Central memory CD8-positive, alpha-beta T cell (primary cell): Measurements from ENCODE around the gene SLC25A13.
"Not testable (repeated sequence)": the region's sequence is repeated elsewhere in the genome, so short reads cannot be mapped to it uniquely, and the experiment has no call there.

ENCODE experiments used
- ATAC-seq: fragments of 150-1000 bp; cut with Tn5 transposase; replicated peaks from 2 replicates; pipeline ENCODE4 v1.10.0; 2022; ENCODE audit warnings: mild to moderate bottlenecking, moderate FRiP score, moderate number of reproducible peaks; ENCODE audit not compliant: poor library complexity, severe bottlenecking; ENCODE audit errors: extremely low read depth
- DNase-seq, 2 donors: peaks; one replicate each; pipeline ENCODE4 v3.0.0; 2021; ENCODE audit warnings: low spot score in 2 of 2
- H3K27ac Mint-ChIP-seq: one replicate; pipeline ENCODE4 v1.8.0; 2022; ENCODE audit warnings: low read depth, mild to moderate bottlenecking, moderate library complexity, mixed read lengths
- H3K27me3 Mint-ChIP-seq: one replicate; pipeline ENCODE4 v1.8.0; 2022; ENCODE audit warnings: mixed read lengths
- H3K36me3 Mint-ChIP-seq: one replicate; pipeline ENCODE4 v1.8.0; 2022; ENCODE audit warnings: mild to moderate bottlenecking, moderate library complexity, mixed read lengths; ENCODE audit not compliant: insufficient read depth
- H3K4me1 Mint-ChIP-seq: one replicate; pipeline ENCODE4 v1.8.0; 2022; ENCODE audit warnings: mixed read lengths
- H3K4me3 Mint-ChIP-seq: one replicate; pipeline ENCODE4 v1.8.0; 2022; ENCODE audit warnings: mild to moderate bottlenecking, moderate library complexity, mixed read lengths
- H3K9me3 Mint-ChIP-seq: one replicate; pipeline ENCODE4 v1.8.0; 2022; ENCODE audit warnings: mixed read lengths

Gene SLC25A13

GRCh38 chr7:96179837-96180236, 142.1 kb downstream of the SLC25A13 start:
- no peak for DNase-seq
- no peaks in the 10 kb centered on the region for H3K27me3 Mint-ChIP-seq
- no peaks in the 10 kb centered on the region for H3K4me1 Mint-ChIP-seq
- ATAC-seq, result no peak
- H3K27ac Mint-ChIP-seq, result no peak overlapping the region
- H3K9me3 Mint-ChIP-seq, result no peaks in the 10 kb centered on the region
- H3K4me3 Mint-ChIP-seq, result no peak overlapping the region
- H3K36me3 Mint-ChIP-seq, result peaks cover 4% of the 10 kb centered on the region

- no peaks in the 10 kb centered on the region for H3K27me3 Mint-ChIP-seq
- ATAC-seq, result no peak
- no peak for DNase-seq
- peaks cover 3% of the 10 kb centered on the region for H3K36me3 Mint-ChIP-seq
- no peak overlapping the region for H3K27ac Mint-ChIP-seq
- no peaks in the 10 kb centered on the region for H3K9me3 Mint-ChIP-seq
- no peak overlapping the region for H3K4me3 Mint-ChIP-seq
- no peaks in the 10 kb centered on the region for H3K4me1 Mint-ChIP-seq
Observed at GRCh38 chr7:96179341-96179740, 142.6 kb downstream of the SLC25A13 start.

- Mint-ChIP-seq H3K4me1 (no peaks in the 10 kb centered on the region), H3K9me3 (no peaks in the 10 kb centered on the region), H3K36me3 (no peaks in the 10 kb centered on the region), H3K4me3 (no peak overlapping the region), H3K27ac (no peak overlapping the region), H3K27me3 (no peaks in the 10 kb centered on the region)
- ATAC-seq (no peak), DNase-seq (no peak)
Observed at GRCh38 chr7:96178581-96178980, 143.3 kb downstream of the SLC25A13 start.

GRCh38 chr7:96177353-96177752, 144.5 kb downstream of the SLC25A13 start:
- no peak overlapping the region for H3K4me3 Mint-ChIP-seq
- no peaks in the 10 kb centered on the region for H3K9me3 Mint-ChIP-seq
- ATAC-seq (no peak), DNase-seq (no peak)
- no peaks in the 10 kb centered on the region for H3K27me3 Mint-ChIP-seq
- H3K27ac Mint-ChIP-seq, result no peak overlapping the region
- H3K36me3 Mint-ChIP-seq, result no peaks in the 10 kb centered on the region
- H3K4me1 Mint-ChIP-seq, result no peaks in the 10 kb centered on the region

- Mint-ChIP-seq H3K27ac (no peak overlapping the region), H3K4me1 (no peaks in the 10 kb centered on the region)
Observed at GRCh38 chr7:96174812-96175211, 147.1 kb downstream of the SLC25A13 start.

GRCh38 chr7:96173781-96174180, 148.1 kb downstream of the SLC25A13 start:
- no peak overlapping the region for H3K27ac Mint-ChIP-seq
- no peaks in the 10 kb centered on the region for H3K27me3 Mint-ChIP-seq
- H3K4me1 Mint-ChIP-seq, result no peaks in the 10 kb centered on the region
- H3K36me3 Mint-ChIP-seq, result no peaks in the 10 kb centered on the region
- ATAC-seq (no peak), DNase-seq (no peak)
- no peaks in the 10 kb centered on the region for H3K9me3 Mint-ChIP-seq
- no peak overlapping the region for H3K4me3 Mint-ChIP-seq

More at GRCh38 chr7:96174812-96175211, 147.1 kb downstream of the SLC25A13 start:
- ATAC-seq, result no peak
- Mint-ChIP-seq H3K36me3 (no peaks in the 10 kb centered on the region), H3K27me3 (no peaks in the 10 kb centered on the region), H3K9me3 (no peaks in the 10 kb centered on the region), H3K4me3 (no peak overlapping the region)
- DNase-seq, result no peak

GRCh38 chr7:96169439-96169838, 152.5 kb downstream of the SLC25A13 start:
- DNase-seq (no peak), ATAC-seq (no peak)
- Mint-ChIP-seq H3K27me3 (no peaks in the 10 kb centered on the region), H3K4me3 (no peak overlapping the region), H3K9me3 (no peaks in the 10 kb centered on the region), H3K27ac (no peak overlapping the region), H3K36me3 (peaks cover 4% of the 10 kb centered on the region), H3K4me1 (no peaks in the 10 kb centered on the region)

- Mint-ChIP-seq H3K4me1 (no peaks in the 10 kb centered on the region), H3K27me3 (no peaks in the 10 kb centered on the region), H3K9me3 (no peaks in the 10 kb centered on the region), H3K4me3 (no peak overlapping the region), H3K36me3 (peaks cover 4% of the 10 kb centered on the region), H3K27ac (no peak overlapping the region)
- DNase-seq (no peak), ATAC-seq (no peak)
Observed at GRCh38 chr7:96167424-96167823, 154.5 kb downstream of the SLC25A13 start.

GRCh38 chr7:96161897-96162296, 160.0 kb downstream of the SLC25A13 start:
- Mint-ChIP-seq H3K27me3 (no peaks in the 10 kb centered on the region), H3K4me1 (no peaks in the 10 kb centered on the region), H3K27ac (no peak overlapping the region), H3K4me3 (no peak overlapping the region), H3K9me3 (no peaks in the 10 kb centered on the region), H3K36me3 (peaks cover 3% of the 10 kb centered on the region)
- DNase-seq (no peak), ATAC-seq (no peak)

GRCh38 chr7:96157856-96158255, 164.0 kb downstream of the SLC25A13 start:
- no peak overlapping the region for H3K4me3 Mint-ChIP-seq
- ATAC-seq (no peak), DNase-seq (no peak)
- no peak overlapping the region for H3K27ac Mint-ChIP-seq
- H3K9me3 Mint-ChIP-seq, result no peaks in the 10 kb centered on the region
- no peaks in the 10 kb centered on the region for H3K27me3 Mint-ChIP-seq
- H3K36me3 Mint-ChIP-seq, result peaks cover 3% of the 10 kb centered on the region
- H3K4me1 Mint-ChIP-seq, result no peaks in the 10 kb centered on the region

GRCh38 chr7:96154506-96154905, 167.4 kb downstream of the SLC25A13 start:
- ATAC-seq, H3K4me1 Mint-ChIP-seq, H3K27me3 Mint-ChIP-seq, H3K36me3 Mint-ChIP-seq, H3K9me3 Mint-ChIP-seq, H3K4me3 Mint-ChIP-seq, DNase-seq, H3K27ac Mint-ChIP-seq: not testable (repeated sequence)

- ATAC-seq, result no peak
- no peak overlapping the region for H3K27ac Mint-ChIP-seq
- peaks cover 2% of the 10 kb centered on the region for H3K36me3 Mint-ChIP-seq
- no peaks in the 10 kb centered on the region for H3K27me3 Mint-ChIP-seq
- H3K4me3 Mint-ChIP-seq, result no peak overlapping the region
- no peaks in the 10 kb centered on the region for H3K4me1 Mint-ChIP-seq
- DNase-seq, result no peak
- H3K9me3 Mint-ChIP-seq, result no peaks in the 10 kb centered on the region
Observed at GRCh38 chr7:96152706-96153105, 169.2 kb downstream of the SLC25A13 start.

- Mint-ChIP-seq H3K27me3 (no peaks in the 10 kb centered on the region), H3K36me3 (peaks cover 3% of the 10 kb centered on the region), H3K9me3 (no peaks in the 10 kb centered on the region), H3K4me3 (no peak overlapping the region), H3K27ac (peak overlapping the region; percentile 5), H3K4me1 (no peaks in the 10 kb centered on the region)
- no peak for ATAC-seq
- DNase-seq, result no peak
Observed at GRCh38 chr7:96151889-96152288, 170.0 kb downstream of the SLC25A13 start.

GRCh38 chr7:96144260-96144526, 177.7 kb downstream of the SLC25A13 start:
- DNase-seq (no peak), ATAC-seq (no peak)
- Mint-ChIP-seq H3K36me3 (peaks cover 7% of the 10 kb centered on the region), H3K4me1 (no peaks in the 10 kb centered on the region), H3K4me3 (no peak overlapping the region), H3K27me3 (no peaks in the 10 kb centered on the region), H3K27ac (no peak overlapping the region), H3K9me3 (no peaks in the 10 kb centered on the region)
